ENCODE results near the gene P2RX3.

P2RX3 gene

DNA sequence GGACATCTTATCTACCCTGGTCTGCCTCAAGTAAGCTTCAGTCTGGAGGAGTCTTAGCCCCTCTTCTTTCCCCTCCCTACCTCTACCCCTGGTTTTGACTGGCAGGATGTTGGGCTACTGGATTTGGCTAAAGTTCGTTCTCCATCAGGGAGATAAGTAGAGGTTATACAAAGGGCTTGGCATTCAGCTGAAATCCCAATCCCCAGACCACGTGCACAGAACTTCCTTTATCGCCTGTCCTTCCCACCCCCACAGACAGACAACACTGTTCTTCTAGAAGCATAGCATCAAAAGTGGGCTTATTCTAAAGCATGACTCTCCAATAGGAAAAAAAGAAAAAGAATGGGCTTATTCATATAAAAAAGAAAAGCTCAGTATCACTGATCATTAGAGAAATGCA is 35.0 kb downstream of the P2RX3 start:
- TF ChIP-seq, protein P1, sequence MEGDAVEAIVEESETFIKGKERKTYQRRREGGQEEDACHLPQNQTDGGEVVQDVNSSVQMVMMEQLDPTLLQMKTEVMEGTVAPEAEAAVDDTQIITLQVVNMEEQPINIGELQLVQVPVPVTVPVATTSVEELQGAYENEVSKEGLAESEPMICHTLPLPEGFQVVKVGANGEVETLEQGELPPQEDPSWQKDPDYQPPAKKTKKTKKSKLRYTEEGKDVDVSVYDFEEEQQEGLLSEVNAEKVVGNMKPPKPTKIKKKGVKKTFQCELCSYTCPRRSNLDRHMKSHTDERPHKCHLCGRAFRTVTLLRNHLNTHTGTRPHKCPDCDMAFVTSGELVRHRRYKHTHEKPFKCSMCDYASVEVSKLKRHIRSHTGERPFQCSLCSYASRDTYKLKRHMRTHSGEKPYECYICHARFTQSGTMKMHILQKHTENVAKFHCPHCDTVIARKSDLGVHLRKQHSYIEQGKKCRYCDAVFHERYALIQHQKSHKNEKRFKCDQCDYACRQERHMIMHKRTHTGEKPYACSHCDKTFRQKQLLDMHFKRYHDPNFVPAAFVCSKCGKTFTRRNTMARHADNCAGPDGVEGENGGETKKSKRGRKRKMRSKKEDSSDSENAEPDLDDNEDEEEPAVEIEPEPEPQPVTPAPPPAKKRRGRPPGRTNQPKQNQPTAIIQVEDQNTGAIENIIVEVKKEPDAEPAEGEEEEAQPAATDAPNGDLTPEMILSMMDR (conservative IDR thresholded peaks at IDR 0.05), result no peak
- no peak overlapping the region for H3K27ac ChIP-seq

DNA sequence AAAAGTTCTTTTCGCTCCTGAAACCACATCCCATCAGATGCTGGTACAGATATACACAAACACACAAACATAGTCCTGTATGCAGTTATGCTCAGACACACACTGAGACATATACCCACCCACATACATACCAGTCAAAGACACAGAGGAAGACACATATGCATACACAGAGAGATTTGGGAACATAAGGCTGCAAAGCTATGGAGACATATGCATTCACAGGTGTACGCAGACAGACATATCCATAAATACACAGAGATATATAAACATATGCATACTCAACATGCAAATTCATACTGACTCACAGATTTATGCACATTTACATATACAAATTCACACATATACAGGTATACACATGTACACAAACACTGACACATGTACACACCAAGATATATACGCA is 36.8 kb downstream of the P2RX3 start:
- no peak overlapping the region for H3K27ac ChIP-seq
- TF ChIP-seq, protein P1 (conservative IDR thresholded peaks at IDR 0.05), result no peak

DNA sequence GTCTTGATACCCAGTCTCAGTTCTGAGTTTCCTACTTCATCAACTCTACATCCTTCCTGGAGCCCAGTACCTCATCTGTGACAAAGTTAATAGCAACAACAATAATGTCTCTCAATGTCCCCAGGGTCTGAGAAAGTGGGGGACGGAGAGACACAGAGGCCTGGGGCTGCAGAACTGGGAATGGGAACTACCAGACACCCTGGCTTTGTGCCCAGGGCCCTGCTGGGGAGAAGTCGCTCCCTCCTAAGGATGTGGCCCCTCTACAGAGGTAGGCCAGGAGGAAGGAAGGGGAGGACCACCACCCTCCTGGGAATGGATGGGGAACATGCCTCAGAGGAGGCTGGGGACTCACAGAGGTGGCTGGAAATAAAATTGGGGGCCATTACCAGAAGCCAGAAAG is 37.3 kb downstream of the P2RX3 start:
- no peak overlapping the region for H3K27ac ChIP-seq
- TF ChIP-seq, protein P1 (conservative IDR thresholded peaks at IDR 0.05), result no peak

DNA sequence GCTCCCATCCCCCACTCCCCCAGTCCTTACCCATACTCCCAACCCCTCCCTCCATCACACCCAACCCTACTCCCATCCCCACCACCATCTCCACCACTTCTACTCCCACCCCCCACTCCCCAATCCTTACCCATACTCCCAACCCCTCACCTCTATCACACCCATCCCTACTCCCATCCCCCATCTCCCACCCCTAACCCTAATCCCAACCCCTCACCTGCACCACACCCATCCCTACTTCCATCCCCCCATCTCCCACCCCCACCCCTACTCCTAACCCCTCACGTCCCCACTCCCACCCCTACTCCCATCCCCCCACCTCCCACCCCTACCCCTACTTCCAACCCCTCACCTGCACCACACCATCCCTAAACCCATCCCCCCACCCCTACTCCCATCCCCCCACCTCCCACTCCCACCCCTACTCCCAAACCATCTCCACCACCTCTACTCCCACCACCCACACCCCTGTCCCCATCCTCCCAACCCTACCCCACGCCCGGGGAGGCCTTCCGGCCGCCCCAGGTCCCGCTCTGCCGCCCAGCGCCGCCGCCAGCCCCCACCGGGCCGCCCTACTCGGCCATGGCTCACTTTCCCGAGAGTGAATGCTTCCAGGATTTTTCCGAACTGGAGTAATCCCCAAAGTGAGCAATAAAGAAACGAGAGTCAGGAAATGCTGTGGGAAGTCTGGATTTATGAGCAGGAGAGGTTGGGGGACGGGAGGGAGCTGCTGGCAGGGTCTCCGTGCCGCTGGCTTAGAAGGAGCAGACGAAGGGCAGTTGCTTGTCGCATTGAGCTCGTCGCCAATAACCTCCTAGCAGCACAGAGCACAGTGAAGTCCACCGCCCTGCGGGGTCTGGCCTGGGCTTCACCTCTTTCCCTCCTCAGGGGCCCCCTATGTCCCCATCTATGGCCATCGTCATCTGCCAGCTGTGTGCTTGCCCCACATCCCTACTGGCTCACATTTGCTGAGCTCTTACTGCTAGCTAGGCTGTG is 38.2 kb downstream of the P2RX3 start:
- H3K27ac ChIP-seq, result no peak overlapping the region
- TF ChIP-seq, protein P1 (conservative IDR thresholded peaks at IDR 0.05), result no peak

DNA sequence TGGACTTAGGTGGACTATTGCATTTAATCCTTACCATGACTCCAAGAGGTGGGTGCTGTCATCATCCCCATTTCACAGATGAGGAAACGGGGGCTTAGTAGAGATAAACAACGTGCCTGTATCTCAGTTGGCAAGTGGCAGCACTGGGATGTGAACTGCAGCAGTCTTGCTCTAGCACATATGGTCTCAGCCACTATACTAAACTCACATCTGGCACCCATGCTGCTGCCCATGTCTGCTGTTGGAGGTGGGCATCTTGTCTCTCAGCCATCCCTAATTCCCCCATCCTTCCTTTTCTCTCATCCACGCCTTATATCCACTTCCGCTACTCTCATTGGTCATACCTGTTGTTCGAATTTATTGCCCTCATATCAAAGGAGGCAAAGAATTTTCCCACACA is 39.0 kb downstream of the P2RX3 start:
- no peak overlapping the region for H3K27ac ChIP-seq
- TF ChIP-seq, protein P1 (conservative IDR thresholded peaks at IDR 0.05), result no peak

DNA sequence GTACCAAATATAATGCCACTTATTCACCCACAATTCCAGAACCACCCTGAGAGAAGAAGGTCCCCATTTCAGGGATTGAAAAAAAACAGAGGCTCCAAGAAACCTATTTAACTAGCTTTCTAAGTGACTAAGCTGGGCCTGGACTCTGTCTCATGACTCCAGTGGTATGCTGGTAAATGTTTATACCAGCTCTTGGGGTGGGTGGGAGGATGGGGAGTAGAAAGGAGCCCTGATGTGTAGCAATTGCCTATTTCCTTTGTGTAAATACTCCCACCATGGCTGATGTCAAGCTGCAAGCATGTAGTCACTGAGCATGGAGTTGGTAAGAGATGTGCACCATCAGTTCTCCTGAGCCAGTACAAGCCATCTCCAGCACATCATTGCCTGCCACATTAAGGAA is 40.0 kb downstream of the P2RX3 start:
- TF ChIP-seq, protein P1 (conservative IDR thresholded peaks at IDR 0.05), result no peak
- no peak overlapping the region for H3K27ac ChIP-seq

DNA sequence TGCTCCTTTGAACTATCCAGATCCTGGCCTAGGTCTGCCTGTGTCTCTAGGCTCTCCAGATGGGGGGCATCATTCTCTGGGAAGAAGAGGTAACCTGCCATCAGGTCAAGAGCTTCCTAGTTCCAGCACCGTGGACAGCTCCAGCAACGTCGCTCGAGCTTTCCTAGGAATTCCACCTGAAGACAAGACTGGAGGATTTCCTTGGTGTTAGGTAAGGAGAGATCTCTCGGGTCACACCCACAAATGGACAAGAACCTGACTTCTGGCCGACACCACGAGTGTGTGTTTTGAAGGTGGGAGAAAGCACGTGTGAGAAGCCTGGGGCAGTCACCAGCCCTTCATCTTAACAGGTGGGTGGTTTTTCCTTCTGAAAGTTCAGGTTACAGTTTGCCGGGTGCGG is 41.6 kb downstream of the P2RX3 start:
- TF ChIP-seq, protein P1 (conservative IDR thresholded peaks at IDR 0.05), result no peak
- H3K27ac ChIP-seq, result no peak overlapping the region

Data from VCaP (cell line).